ENCODE data around the gene GRIK1. TPM values are rescaled to one million over a fixed set of nuclear protein-coding genes. Genes with fewer than 3 reads are reported as not detected.

The GRIK1 gene
- total and polyA plus RNA-seq, 2 donors (not counting 1 experiment from before 2014, with no cell fraction given) = not detected

GRCh38 chr21:29691616-29692491, 247.9 kb downstream of the GRIK1 start:
- TF ChIP-seq CTCF (IDR thresholded peaks at IDR 0.05) (no peak), EZH2 (IDR thresholded peaks at IDR 0.05; ENCODE audit: borderline replicate concordance, insufficient read depth, low read depth, low read length, poor library complexity, severe bottlenecking) (no peak)
- WGBS (ENCODE audit: insufficient coverage) = 90% methylated on average over 2 of the region's 5 CpGs
- H3K4me1 ChIP-seq (ENCODE audit: control insufficient read depth in 2 of 2, insufficient read depth in 2 of 2, low read length in 2 of 2) = no peaks in the 10 kb centered on the region
- Mint-ChIP-seq H3K27me3 (no peaks in the 10 kb centered on the region), H3K4me3 (no peak overlapping the region), H3K9me3 (ENCODE audit: insufficient read depth) (no peaks in the 10 kb centered on the region), H3K27ac (no peak overlapping the region), H3K4me1 (peaks cover 4% of the 10 kb centered on the region)
- H2AFZ ChIP-seq (ENCODE audit: insufficient read depth, low read depth, low read length, poor library complexity, severe bottlenecking) = no peak overlapping the region
- H3K27me3 ChIP-seq (replicated peaks in 1 of 4; ENCODE audit: control extremely low read depth in 1 of 4, control insufficient read depth in 3 of 4, insufficient read depth in 4 of 4, low read length in 3 of 4) = no peaks in the 10 kb centered on the region
- CTCF ChIA-PET = no interaction called here
- no peak overlapping the region for H3K27ac ChIP-seq (ENCODE audit: low read length in 2 of 2)
- POLR2A ChIA-PET = no interaction called here
- H4K20me1 ChIP-seq (ENCODE audit: control insufficient read depth, insufficient read depth, low read length, poor library complexity, severe bottlenecking) = no peaks in the 10 kb centered on the region
- H3K79me2 ChIP-seq (ENCODE audit: control insufficient read depth, insufficient read depth, low read length) = no peaks in the 10 kb centered on the region
- no peak overlapping the region for H3K4me2 ChIP-seq (replicated peaks; ENCODE audit: low read depth, low read length, poor library complexity, severe bottlenecking)
- H3K36me3 ChIP-seq (replicated peaks in 1 of 2; ENCODE audit: control extremely low read depth in 1 of 2, control insufficient read depth in 1 of 2, extremely low read depth in 1 of 2, insufficient read depth in 2 of 2, low read length in 1 of 2) = no peaks in the 10 kb centered on the region
- H3K4me3 ChIP-seq (ENCODE audit: control extremely low read depth in 1 of 5, extremely low read depth in 1 of 5, insufficient read depth in 1 of 5, low read depth in 2 of 5, low read length in 4 of 5) = no peak overlapping the region
- ATAC-seq (ENCODE audit: low read depth) = no peak
- H3K9ac ChIP-seq (ENCODE audit: low read length) = no peak overlapping the region
- H3K9me3 ChIP-seq (ENCODE audit: control extremely low read depth in 1 of 3, control insufficient read depth in 2 of 3, insufficient read depth in 1 of 3, low read length in 2 of 3) = no peaks in the 10 kb centered on the region
- intact Hi-C loops (cut with micrococcal nuclease) = no loop called here
- no peak for DNase-seq

GRCh38 chr21:29689753-29690152, 250.0 kb downstream of the GRIK1 start:
- H3K9me3 Mint-ChIP-seq (ENCODE audit: insufficient read depth) = no peaks in the 10 kb centered on the region
- CTCF ChIA-PET = interaction anchor here (1.6 kb wide), 1 partner anchor 14 kb away, joined by 3 read pairs; no protein-coding TSS in a partner anchor
- no peaks in the 10 kb centered on the region for H3K4me1 ChIP-seq (ENCODE audit: control insufficient read depth in 2 of 2, insufficient read depth in 2 of 2, low read length in 2 of 2)
- no peak for DNase-seq
- H3K27me3 Mint-ChIP-seq = no peaks in the 10 kb centered on the region
- no peak for ATAC-seq (ENCODE audit: low read depth)
- WGBS (ENCODE audit: insufficient coverage) = 96% methylated on average over 5 of the region's 6 CpGs
- H3K27ac ChIP-seq (ENCODE audit: low read length in 2 of 2) = no peak overlapping the region
- intact Hi-C loops (cut with micrococcal nuclease) = no loop called here
- TF ChIP-seq CTCF (IDR thresholded peaks at IDR 0.05) (no peak), EZH2 (IDR thresholded peaks at IDR 0.05; ENCODE audit: borderline replicate concordance, insufficient read depth, low read depth, low read length, poor library complexity, severe bottlenecking) (no peak)
- no peak overlapping the region for H2AFZ ChIP-seq (ENCODE audit: insufficient read depth, low read depth, low read length, poor library complexity, severe bottlenecking)
- H3K9ac ChIP-seq (ENCODE audit: low read length) = no peak overlapping the region
- no peak overlapping the region for H3K27ac Mint-ChIP-seq
- no peaks in the 10 kb centered on the region for H3K4me1 Mint-ChIP-seq
- H3K4me3 ChIP-seq (ENCODE audit: control extremely low read depth in 1 of 5, extremely low read depth in 1 of 5, insufficient read depth in 1 of 5, low read depth in 2 of 5, low read length in 4 of 5) = no peak overlapping the region
- no peaks in the 10 kb centered on the region for H3K27me3 ChIP-seq (replicated peaks in 1 of 4; ENCODE audit: control extremely low read depth in 1 of 4, control insufficient read depth in 3 of 4, insufficient read depth in 4 of 4, low read length in 3 of 4)
- no peak overlapping the region for H3K4me2 ChIP-seq (replicated peaks; ENCODE audit: low read depth, low read length, poor library complexity, severe bottlenecking)
- no peaks in the 10 kb centered on the region for H3K36me3 ChIP-seq (replicated peaks in 1 of 2; ENCODE audit: control extremely low read depth in 1 of 2, control insufficient read depth in 1 of 2, extremely low read depth in 1 of 2, insufficient read depth in 2 of 2, low read length in 1 of 2)
- POLR2A ChIA-PET = no interaction called here
- H4K20me1 ChIP-seq (ENCODE audit: control insufficient read depth, insufficient read depth, low read length, poor library complexity, severe bottlenecking) = no peaks in the 10 kb centered on the region
- H3K4me3 Mint-ChIP-seq = no peak overlapping the region
- no peaks in the 10 kb centered on the region for H3K79me2 ChIP-seq (ENCODE audit: control insufficient read depth, insufficient read depth, low read length)
- H3K9me3 ChIP-seq (ENCODE audit: control extremely low read depth in 1 of 3, control insufficient read depth in 2 of 3, insufficient read depth in 1 of 3, low read length in 2 of 3) = no peaks in the 10 kb centered on the region
